ENCODE measurements around the gene GNAT3.

DNA sequence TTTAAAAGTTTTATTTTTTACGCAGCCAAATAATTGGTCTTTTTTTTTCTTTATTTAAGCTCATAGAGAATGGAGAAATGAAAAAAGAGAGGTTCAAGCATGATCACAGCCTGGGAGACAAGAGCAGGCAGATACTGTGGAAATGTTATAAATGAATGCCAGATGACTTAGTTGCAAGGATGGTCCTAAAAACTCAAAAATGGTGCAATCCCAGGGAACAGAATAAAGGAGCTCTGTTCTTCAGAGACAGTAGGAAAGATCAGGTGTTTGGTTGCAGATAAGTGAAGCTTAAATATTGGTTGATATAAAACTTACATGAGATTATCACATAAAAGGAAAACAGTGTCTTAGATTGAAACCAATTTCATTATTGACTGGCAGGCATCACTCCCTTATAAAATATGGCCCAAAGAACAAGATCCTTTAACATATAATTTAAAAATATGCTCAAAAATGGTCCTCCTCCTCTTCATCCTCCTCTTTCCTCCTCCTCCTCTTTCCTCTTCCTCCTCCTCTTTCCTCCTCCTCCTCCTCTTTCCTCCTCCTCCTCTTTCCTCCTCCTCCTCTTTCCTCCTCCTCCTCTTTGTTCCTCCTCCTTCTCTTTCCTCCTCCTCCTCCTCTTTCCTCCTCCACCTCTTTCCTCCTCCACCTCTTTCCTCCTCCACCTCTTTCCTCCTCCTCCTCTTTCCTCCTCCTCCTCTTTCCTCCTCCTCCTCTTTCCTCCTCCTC is 18.6 kb downstream of the GNAT3 start:
- TF ChIP-seq, protein P1, sequence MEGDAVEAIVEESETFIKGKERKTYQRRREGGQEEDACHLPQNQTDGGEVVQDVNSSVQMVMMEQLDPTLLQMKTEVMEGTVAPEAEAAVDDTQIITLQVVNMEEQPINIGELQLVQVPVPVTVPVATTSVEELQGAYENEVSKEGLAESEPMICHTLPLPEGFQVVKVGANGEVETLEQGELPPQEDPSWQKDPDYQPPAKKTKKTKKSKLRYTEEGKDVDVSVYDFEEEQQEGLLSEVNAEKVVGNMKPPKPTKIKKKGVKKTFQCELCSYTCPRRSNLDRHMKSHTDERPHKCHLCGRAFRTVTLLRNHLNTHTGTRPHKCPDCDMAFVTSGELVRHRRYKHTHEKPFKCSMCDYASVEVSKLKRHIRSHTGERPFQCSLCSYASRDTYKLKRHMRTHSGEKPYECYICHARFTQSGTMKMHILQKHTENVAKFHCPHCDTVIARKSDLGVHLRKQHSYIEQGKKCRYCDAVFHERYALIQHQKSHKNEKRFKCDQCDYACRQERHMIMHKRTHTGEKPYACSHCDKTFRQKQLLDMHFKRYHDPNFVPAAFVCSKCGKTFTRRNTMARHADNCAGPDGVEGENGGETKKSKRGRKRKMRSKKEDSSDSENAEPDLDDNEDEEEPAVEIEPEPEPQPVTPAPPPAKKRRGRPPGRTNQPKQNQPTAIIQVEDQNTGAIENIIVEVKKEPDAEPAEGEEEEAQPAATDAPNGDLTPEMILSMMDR (conservative IDR thresholded peaks at IDR 0.05): no peak
- TF ChIP-seq EZH2 (IDR thresholded peaks at IDR 0.05; ENCODE audit: low read depth): no peak
